GM18498 (cell line): ENCODE measurements around the gene PJA2.

ENCODE experiments used
- ATAC-seq: cut with Tn5 transposase; IDR thresholded peaks from one replicate; pipeline ENCODE4 v1.9.1; 2021; ENCODE audit warnings: mild to moderate bottlenecking, moderate library complexity; ENCODE audit not compliant: unreplicated experiment

Gene PJA2

GRCh38 chr5:109410389-109411148 lies 795 bp upstream of the PJA2 start:
- peak; percentile 23 for ATAC-seq

GRCh38 chr5:109408991-109409843 lies 557 bp downstream of the PJA2 start:
- ATAC-seq, result peak; percentile 32

GRCh38 chr5:109407913-109408312 lies 1.9 kb downstream of the PJA2 start:
- no peak for ATAC-seq

- no peak for ATAC-seq
Measured at GRCh38 chr5:109406719-109407118, 3.1 kb downstream of the PJA2 start.

GRCh38 chr5:109404428-109404960 lies 5.3 kb downstream of the PJA2 start:
- no peak for ATAC-seq

GRCh38 chr5:109403469-109403868 lies 6.3 kb downstream of the PJA2 start:
- ATAC-seq, result no peak

- ATAC-seq, result no peak
Measured at GRCh38 chr5:109399092-109399759, 10.5 kb downstream of the PJA2 start.

- ATAC-seq, result no peak
Measured at GRCh38 chr5:109396965-109397364, 12.8 kb downstream of the PJA2 start.

- no peak for ATAC-seq
Measured at GRCh38 chr5:109394806-109395205, 15.0 kb downstream of the PJA2 start.

- ATAC-seq, result no peak
Measured at GRCh38 chr5:109390188-109390587, 19.6 kb downstream of the PJA2 start.

- no peak for ATAC-seq
Measured at GRCh38 chr5:109388407-109388806, 21.4 kb downstream of the PJA2 start.

- no peak for ATAC-seq
Measured at GRCh38 chr5:109387408-109387974, 22.3 kb downstream of the PJA2 start.

GRCh38 chr5:109378095-109378494 lies 31.7 kb downstream of the PJA2 start:
- no peak for ATAC-seq

- ATAC-seq, result no peak
Measured at GRCh38 chr5:109374625-109375024, 35.1 kb downstream of the PJA2 start.

GRCh38 chr5:109373932-109374331 lies 35.8 kb downstream of the PJA2 start:
- ATAC-seq, result no peak

- no peak for ATAC-seq
Measured at GRCh38 chr5:109370343-109370742, 39.4 kb downstream of the PJA2 start.

GRCh38 chr5:109365653-109366052 lies 44.1 kb downstream of the PJA2 start:
- ATAC-seq, result no peak

- ATAC-seq, result no peak
Measured at GRCh38 chr5:109364977-109365376, 44.8 kb downstream of the PJA2 start.

- no peak for ATAC-seq
Measured at GRCh38 chr5:109359642-109360041, 50.1 kb downstream of the PJA2 start.

- ATAC-seq, result no peak
Measured at GRCh38 chr5:109357807-109358206, 52.0 kb downstream of the PJA2 start.

- ATAC-seq, result no peak
Measured at GRCh38 chr5:109354761-109355160, 55.0 kb downstream of the PJA2 start.
